SHP77 (cell line): ENCODE data around the gene PDZRN4.
"Not testable (repeated sequence)": the region's sequence is repeated elsewhere in the genome, so short reads cannot be mapped to it uniquely, and the experiment has no call there.

Experiments
- DNase-seq, 2 experiments: peaks; one replicate each; lab custom pipeline; 2025; lab: John Stamatoyannopoulos, UW

PDZRN4 gene

DNA sequence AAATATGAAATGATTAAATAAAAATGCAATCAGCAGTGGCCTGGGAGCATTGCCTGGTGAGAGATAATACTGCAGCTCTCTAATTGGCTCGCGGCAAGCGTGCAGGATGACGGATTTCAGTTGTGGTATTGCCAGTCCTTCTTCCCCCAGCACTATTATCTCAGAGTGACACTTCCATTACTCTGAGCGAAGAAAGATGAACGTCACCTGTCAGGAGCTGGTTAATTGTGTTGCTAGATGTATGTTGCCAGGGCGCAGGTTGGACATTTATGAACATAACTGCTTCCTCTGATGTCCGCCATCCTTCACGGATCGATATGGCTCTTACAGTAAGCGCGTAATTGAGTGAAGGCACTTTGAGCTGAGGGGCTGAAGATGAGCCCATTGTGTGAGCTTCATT lies 374.9 kb downstream of the PDZRN4 start:
- no peak for DNase-seq

DNA sequence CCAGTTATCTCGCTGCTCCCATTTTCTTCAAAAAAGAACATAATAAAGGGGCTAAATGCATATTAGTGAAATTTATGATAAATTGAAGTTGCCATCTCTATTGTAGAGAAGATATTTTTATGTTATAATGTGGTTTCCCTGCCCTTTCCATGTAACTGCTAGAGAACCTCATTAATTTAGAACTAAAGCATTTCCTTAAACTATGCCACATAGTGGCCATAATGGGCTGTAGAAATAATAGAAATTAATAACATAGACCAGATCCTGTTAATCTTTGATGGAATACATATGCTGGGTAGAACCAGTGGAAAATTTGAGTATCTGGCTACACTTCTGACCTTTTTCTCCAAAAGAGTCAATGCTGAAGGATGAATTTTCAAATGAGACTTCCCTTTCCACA lies 376.7 kb downstream of the PDZRN4 start:
- DNase-seq = no peak

GRCh38 chr12:41566703-41567102 lies 378.6 kb downstream of the PDZRN4 start:
- no peak for DNase-seq

DNA sequence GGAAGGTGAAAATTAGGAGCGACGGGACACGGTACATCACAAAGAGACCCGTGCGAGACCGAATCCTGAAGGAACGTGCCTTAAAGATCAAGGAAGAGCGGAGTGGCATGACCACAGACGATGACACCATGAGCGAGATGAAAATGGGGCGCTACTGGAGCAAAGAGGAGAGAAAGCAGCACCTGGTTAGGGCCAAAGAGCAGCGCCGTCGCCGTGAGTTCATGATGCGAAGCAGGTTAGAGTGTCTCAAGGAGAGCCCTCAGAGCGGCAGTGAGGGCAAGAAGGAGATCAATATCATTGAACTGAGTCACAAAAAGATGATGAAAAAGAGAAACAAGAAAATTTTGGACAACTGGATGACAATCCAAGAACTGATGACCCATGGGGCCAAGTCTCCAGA lies 385.3 kb downstream of the PDZRN4 start:
- DNase-seq = no peak

GRCh38 chr12:41576925-41577324 lies 388.8 kb downstream of the PDZRN4 start:
- DNase-seq = no peak

- no peak for DNase-seq
Observed at GRCh38 chr12:41577995-41578394, 389.9 kb downstream of the PDZRN4 start.

- no peak for DNase-seq
Observed at GRCh38 chr12:41585784-41586183, 397.7 kb downstream of the PDZRN4 start.

- DNase-seq = no peak
Observed at GRCh38 chr12:41587574-41587973, 399.5 kb downstream of the PDZRN4 start.

- DNase-seq = no peak
Observed at GRCh38 chr12:41589878-41590277, 401.8 kb downstream of the PDZRN4 start.

- DNase-seq = no peak
Observed at GRCh38 chr12:41596190-41596589, 408.1 kb downstream of the PDZRN4 start.

GRCh38 chr12:41604830-41605229 lies 416.7 kb downstream of the PDZRN4 start:
- DNase-seq = no peak

DNA sequence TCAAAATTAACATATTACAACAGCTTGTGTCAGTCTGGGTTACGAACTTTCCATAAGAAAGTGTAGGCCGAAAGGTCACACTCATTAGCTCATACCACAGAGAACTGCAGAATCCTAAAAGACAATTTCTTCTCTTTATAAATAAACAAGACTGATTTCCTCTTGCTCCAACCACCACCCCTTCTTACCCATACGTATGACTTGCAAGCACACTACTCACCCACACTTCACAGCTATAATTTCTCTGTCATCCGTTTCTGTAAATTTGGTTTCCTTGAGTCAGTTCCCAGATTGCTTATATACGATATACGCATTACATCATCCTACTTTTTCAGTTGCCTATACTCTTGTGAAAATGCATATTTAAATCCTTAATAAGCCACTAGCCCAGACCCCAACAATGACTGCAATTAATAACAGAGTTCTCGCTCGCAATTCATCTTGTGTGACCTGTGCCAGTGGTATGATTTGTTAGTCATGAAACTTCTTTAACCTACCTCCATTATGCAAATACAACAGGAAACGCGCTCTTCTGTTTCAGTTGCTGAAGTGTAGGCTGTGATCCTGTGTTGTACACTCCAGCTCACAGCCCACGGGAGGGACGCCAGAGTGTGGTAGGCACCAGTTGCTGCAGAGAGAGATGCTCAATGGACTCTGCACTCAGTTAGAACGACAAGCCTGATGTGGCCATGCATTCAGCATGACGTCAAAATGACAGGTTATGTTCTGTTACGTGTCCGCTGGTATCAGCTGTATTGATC lies 417.6 kb downstream of the PDZRN4 start:
- no peak for DNase-seq

DNA sequence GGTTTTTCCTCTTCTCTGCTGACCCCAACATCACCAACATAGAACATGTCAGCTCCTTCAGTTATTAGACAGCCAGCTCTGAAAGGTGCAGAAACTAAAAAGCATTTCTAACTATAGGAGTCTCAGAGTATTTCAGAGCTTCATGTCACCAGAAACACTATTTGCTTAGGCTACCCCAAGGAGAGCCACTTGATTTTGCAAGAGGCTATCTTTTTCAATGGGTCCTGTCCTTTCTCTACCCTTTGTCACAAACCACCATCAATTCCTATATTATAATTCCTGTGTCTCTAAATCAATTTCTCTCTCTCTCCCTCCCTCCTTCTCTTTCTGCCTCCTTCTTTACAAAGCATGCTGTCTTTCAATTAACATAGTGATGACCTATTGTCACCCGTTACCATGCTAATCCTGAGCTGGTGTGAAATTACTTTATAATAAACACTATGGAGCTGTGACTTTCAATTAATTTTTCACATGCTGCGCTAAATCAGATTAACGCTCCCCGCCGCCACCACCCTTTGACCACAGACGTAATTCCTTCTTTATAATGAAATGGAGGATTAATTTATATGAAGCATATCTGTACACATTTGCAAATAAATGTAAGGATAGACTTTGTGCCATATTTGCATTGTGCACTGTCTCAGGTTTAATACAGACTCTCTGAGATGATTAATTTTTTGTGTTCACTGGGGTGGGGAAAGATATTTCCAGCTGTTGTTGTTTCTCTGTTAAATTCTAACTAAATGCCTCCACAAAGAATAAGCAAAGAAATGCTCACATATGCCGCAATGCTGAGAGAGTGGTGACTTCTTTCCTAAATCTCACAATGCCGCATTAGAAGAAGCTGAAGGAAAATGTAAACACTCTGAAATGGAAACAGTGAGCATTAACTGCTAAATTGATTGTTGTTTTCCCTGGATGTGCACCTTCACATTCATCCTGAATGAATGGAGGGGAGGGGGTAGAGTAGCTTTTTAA lies 418.6 kb downstream of the PDZRN4 start:
- DNase-seq = no peak

GRCh38 chr12:41612892-41613557 lies 424.9 kb downstream of the PDZRN4 start:
- DNase-seq = no peak

DNA sequence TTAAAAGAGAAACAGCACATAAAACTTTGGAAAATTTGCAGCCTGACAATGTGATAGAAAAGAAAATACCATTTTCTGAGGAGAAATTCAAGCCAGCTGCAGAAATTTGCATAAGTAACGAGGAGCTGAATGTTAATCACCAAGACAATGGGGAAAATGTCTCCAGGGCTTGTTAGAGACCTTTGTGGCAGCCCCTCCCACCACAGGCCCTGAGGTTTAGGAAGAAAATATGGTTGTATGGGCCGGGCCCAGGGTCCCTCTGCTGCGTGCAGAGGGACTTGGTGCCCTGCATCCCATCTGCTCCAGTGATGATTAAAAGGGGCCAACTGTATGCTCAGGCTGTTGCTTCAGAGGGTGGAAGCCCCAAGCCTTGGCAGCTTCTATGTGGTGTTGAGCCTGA lies 427.1 kb downstream of the PDZRN4 start:
- DNase-seq = not testable (repeated sequence)

DNA sequence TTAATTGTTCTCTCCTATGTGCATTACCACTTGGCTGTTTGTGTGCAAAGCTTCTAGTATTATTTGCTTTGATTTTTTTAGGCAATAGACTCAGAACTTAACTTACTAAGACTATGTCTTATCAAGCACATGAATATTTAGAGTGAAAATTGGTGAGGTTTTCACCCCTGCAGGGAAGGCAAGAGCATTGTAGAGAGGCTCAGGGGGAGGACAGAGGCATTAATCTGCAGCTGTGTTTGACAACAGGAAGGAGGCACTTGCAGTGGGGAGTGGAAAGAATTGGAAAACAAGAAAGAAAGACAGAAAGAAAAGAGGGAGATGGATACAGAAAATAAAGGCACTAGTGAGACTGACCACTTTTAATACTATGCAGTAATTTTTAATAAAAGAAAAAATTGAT lies 431.6 kb downstream of the PDZRN4 start:
- no peak for DNase-seq

DNA sequence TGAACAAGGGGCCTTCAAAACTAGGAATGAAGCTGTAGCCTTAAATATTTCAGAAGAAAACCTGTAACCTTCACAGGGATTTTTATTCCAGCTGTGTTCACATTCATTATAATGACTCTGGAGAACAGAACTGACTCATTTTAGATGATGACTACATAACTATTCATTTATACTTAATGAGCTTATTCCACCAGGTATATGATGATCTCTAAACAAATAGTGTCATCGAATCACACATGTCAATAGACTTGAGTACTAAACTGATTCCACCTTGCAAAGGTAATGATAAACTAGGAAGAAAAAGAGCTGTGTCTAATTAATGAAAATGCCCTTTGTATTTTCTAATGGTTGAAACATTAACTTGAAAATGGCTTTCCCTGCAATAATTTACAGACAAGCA lies 433.2 kb downstream of the PDZRN4 start:
- DNase-seq = no peak
